CD4-positive, CD25-positive, alpha-beta regulatory T cell (primary cell): ENCODE results near the gene CST2. TPM values are rescaled to one million over a fixed set of nuclear protein-coding genes. Genes with fewer than 3 reads are reported as not detected.

Experiments
- ATAC-seq, 2 donors: fragments of 150-1000 bp; cut with Tn5 transposase; one replicate each; pipeline ENCODE4 v1.10.0; 2021; ENCODE audit warnings: low read depth in 2 of 2, moderate number of reproducible peaks in 2 of 2, moderate library complexity in 1 of 2
- DNase-seq, 3 donors: peaks; one replicate each; pipeline versions ENCODE4 v3.0.0 to v3.0.0-alpha.2; 2012 to 2022; ENCODE audit warnings: mixed read lengths in 1 of 3
- H3K27ac ChIP-seq: one replicate; pipeline ENCODE4 v1.7.0; 2013; ENCODE audit warnings: mild to moderate bottlenecking, low read length; ENCODE audit not compliant: insufficient read depth, poor library complexity, severe bottlenecking
- H3K27me3 ChIP-seq: one replicate; pipeline ENCODE4 v1.7.0; 2013; ENCODE audit warnings: low read length; ENCODE audit not compliant: control insufficient read depth, insufficient read depth
- H3K36me3 ChIP-seq: one replicate; pipeline ENCODE4 v1.7.0; 2013; ENCODE audit warnings: mild to moderate bottlenecking, low read length, moderate library complexity; ENCODE audit not compliant: control insufficient read depth, insufficient read depth
- H3K4me1 ChIP-seq: 2 replicates; pipeline ENCODE4 v1.7.0; 2013; ENCODE audit warnings: mild to moderate bottlenecking, low read length; ENCODE audit not compliant: insufficient read depth, control insufficient read depth, poor library complexity, severe bottlenecking
- H3K4me3 ChIP-seq: one replicate; pipeline ENCODE4 v1.7.0; 2013; ENCODE audit warnings: low read depth, mild to moderate bottlenecking, low read length, moderate library complexity
- H3K9me3 ChIP-seq, 2 experiments: 1 replicate in 1 of 2; 2 replicates in 1 of 2; pipeline ENCODE4 v1.7.0; 2013; ENCODE audit warnings: low read length in 2 of 2, mild to moderate bottlenecking in 1 of 2, moderate library complexity in 1 of 2; ENCODE audit not compliant: control insufficient read depth in 2 of 2
- H3K27ac Mint-ChIP-seq, 3 donors: one replicate each; pipeline ENCODE4 v1.8.0; 2020 to 2022; ENCODE audit warnings: mild to moderate bottlenecking in 3 of 3, mixed read lengths in 3 of 3, moderate library complexity in 2 of 3
- H3K27me3 Mint-ChIP-seq: one replicate; pipeline ENCODE4 v1.8.0; 2022; ENCODE audit warnings: mild to moderate bottlenecking, mixed read lengths
- H3K36me3 Mint-ChIP-seq: one replicate; pipeline ENCODE4 v1.8.0; 2020; ENCODE audit warnings: mixed read lengths
- H3K4me1 Mint-ChIP-seq, 4 donors: one replicate each; pipeline ENCODE4 v1.8.0; 2020 to 2022; ENCODE audit warnings: mixed read lengths in 4 of 4, mild to moderate bottlenecking in 1 of 4
- H3K4me3 Mint-ChIP-seq, 4 donors: one replicate each; pipeline ENCODE4 v1.8.0; 2020 to 2022; ENCODE audit warnings: mild to moderate bottlenecking in 4 of 4, mixed read lengths in 4 of 4, moderate library complexity in 3 of 4
- H3K9me3 Mint-ChIP-seq, 7 donors: one replicate each; pipeline ENCODE4 v1.8.0; 2020 to 2022; ENCODE audit warnings: mixed read lengths in 7 of 7, mild to moderate bottlenecking in 3 of 7, moderate library complexity in 2 of 7
- polyA plus RNA-seq, 4 donors: library from polyadenylated mRNA; unstranded; fragments of 300-500 nt; fragmentation: Illumina TruSeq; gene quantifications; one replicate each; pipeline ENCODE4 v1.2.3, GENCODE V29; 2021
- total RNA-seq: library from RNA; stranded (reverse); gene quantifications from one replicate; pipeline ENCODE4 v1.2.3, GENCODE V29; 2022

Gene CST2
- total and polyA plus RNA-seq, 5 donors from 2014 or later, result not detected

- DNase-seq, result no peak
- Mint-ChIP-seq H3K9me3 (peaks cover 0 to 2% (median 0%) of the 10 kb centered on the region in 7 donors), H3K27me3 (no peaks in the 10 kb centered on the region), H3K4me1 (no peaks in the 10 kb centered on the region), H3K36me3 (no peaks in the 10 kb centered on the region), H3K4me3 (no peak overlapping the region), H3K27ac (no peak overlapping the region)
- Histone ChIP-seq H3K4me3 (no peak overlapping the region), H3K27ac (no peak overlapping the region), H3K27me3 (no peaks in the 10 kb centered on the region), H3K9me3 (no peaks in the 10 kb centered on the region), H3K36me3 (no peaks in the 10 kb centered on the region), H3K4me1 (no peaks in the 10 kb centered on the region)
- ATAC-seq, result no peak
Measured at GRCh38 chr20:23776067-23776771, 50.3 kb downstream of the CST2 start.

GRCh38 chr20:23774081-23774480 lies 52.4 kb downstream of the CST2 start:
- Histone ChIP-seq H3K9me3 (no peaks in the 10 kb centered on the region), H3K4me1 (no peaks in the 10 kb centered on the region), H3K36me3 (no peaks in the 10 kb centered on the region), H3K4me3 (no peak overlapping the region), H3K27me3 (no peaks in the 10 kb centered on the region), H3K27ac (no peak overlapping the region)
- Mint-ChIP-seq H3K27me3 (no peaks in the 10 kb centered on the region), H3K36me3 (no peaks in the 10 kb centered on the region), H3K9me3 (peaks cover 0 to 2% (median 0%) of the 10 kb centered on the region in 7 donors), H3K27ac (no peak overlapping the region), H3K4me1 (no peaks in the 10 kb centered on the region), H3K4me3 (no peak overlapping the region)
- ATAC-seq (no peak), DNase-seq (no peak)

Other genes starting within 250 kb of the CST2 start
- not detected for gene CST9, start 220.8 kb downstream of the CST2 start, total RNA-seq
- gene CST9, start 220.8 kb downstream of the CST2 start, polyA plus RNA-seq, result not detected
- gene CST3, start 188.8 kb downstream of the CST2 start, total RNA-seq, result 2.5 TPM
- gene CST3, start 188.8 kb downstream of the CST2 start, polyA plus RNA-seq, result 1 to 10 TPM in 3 of 4 donors, under 1 TPM in 1; 0.73 to 2.7 (median 1.6) TPM
- not detected for gene CST4, start 137.7 kb downstream of the CST2 start, total RNA-seq
- gene CST4, start 137.7 kb downstream of the CST2 start, polyA plus RNA-seq, result not detected
- not detected for gene CST1, start 75.8 kb downstream of the CST2 start, total RNA-seq
- not detected for gene CST1, start 75.8 kb downstream of the CST2 start, polyA plus RNA-seq
- not detected for gene CST5, start 53.0 kb upstream of the CST2 start, total RNA-seq
- gene CST5, start 53.0 kb upstream of the CST2 start, polyA plus RNA-seq, result not detected
- not detected for gene GGTLC1, start 162.1 kb upstream of the CST2 start, total RNA-seq
- not detected for gene GGTLC1, start 162.1 kb upstream of the CST2 start, polyA plus RNA-seq